Calu3 (cell line): ENCODE measurements around the gene RPA1. TPM values are rescaled to one million over a fixed set of nuclear protein-coding genes. Genes with fewer than 3 reads are reported as not detected.
A peak's percentile ranks its signal among the peaks of the same experiment; 100 is the strongest.

Source experiments
- BruUV-seq: library from RNA; stranded (reverse); fragments of 400-500 nt; replicated peaks from 2 replicates; lab custom pipeline; 2021; lab: Mats Ljungman, UMichigan
- CTCF ChIA-PET: fragments of 300-600 bp; sonication (Branson Sonifier 250); formaldehyde crosslinking; loops from one replicate; lab custom pipeline; 2022; ENCODE audit warnings: antibody characterized with exemption; lab: Charles Lee
- DNase-seq: peaks from one replicate; pipeline ENCODE4 v3.0.0; 2022
- H3K27ac Mint-ChIP-seq: one replicate; pipeline ENCODE4 v1.8.0; 2022; ENCODE audit warnings: mixed read lengths; ENCODE audit not compliant: unreplicated experiment
- H3K27me3 Mint-ChIP-seq: one replicate; pipeline ENCODE4 v1.8.0; 2022; ENCODE audit warnings: mixed read lengths; ENCODE audit not compliant: unreplicated experiment
- H3K36me3 Mint-ChIP-seq: one replicate; pipeline ENCODE4 v1.8.0; 2022; ENCODE audit warnings: mild to moderate bottlenecking, moderate library complexity, mixed read lengths; ENCODE audit not compliant: insufficient read depth, unreplicated experiment
- H3K4me1 Mint-ChIP-seq: one replicate; pipeline ENCODE4 v1.8.0; 2022; ENCODE audit warnings: mild to moderate bottlenecking, low read depth, mixed read lengths; ENCODE audit not compliant: unreplicated experiment
- H3K4me3 Mint-ChIP-seq: one replicate; pipeline ENCODE4 v1.8.0; 2022; ENCODE audit warnings: mild to moderate bottlenecking, low read depth, moderate library complexity, mixed read lengths; ENCODE audit not compliant: unreplicated experiment
- H3K9me3 Mint-ChIP-seq: one replicate; pipeline ENCODE4 v1.8.0; 2022; ENCODE audit warnings: low read depth, mixed read lengths; ENCODE audit not compliant: unreplicated experiment
- intact Hi-C: fragments of 100-400 bp; cut with micrococcal nuclease; formaldehyde crosslinking; loops from one replicate; pipeline ENCODE4 v1.10.0; 2022; ENCODE audit not compliant: unreplicated experiment
- total RNA-seq: library from RNA; stranded (reverse); gene quantifications from 2 replicates; pipeline ENCODE4 v1.2.3, GENCODE V29; 2022
- TF ChIP-seq, protein P1 (sequence below): fragments of 200-600 bp; IDR thresholded peaks from one replicate; pipeline ENCODE4 v1.8.0; 2022; ENCODE audit warnings: antibody characterized with exemption; ENCODE audit not compliant: unreplicated experiment

Gene RPA1
- total RNA-seq, 1 experiment from 2014 or later: 87.5 TPM

DNA sequence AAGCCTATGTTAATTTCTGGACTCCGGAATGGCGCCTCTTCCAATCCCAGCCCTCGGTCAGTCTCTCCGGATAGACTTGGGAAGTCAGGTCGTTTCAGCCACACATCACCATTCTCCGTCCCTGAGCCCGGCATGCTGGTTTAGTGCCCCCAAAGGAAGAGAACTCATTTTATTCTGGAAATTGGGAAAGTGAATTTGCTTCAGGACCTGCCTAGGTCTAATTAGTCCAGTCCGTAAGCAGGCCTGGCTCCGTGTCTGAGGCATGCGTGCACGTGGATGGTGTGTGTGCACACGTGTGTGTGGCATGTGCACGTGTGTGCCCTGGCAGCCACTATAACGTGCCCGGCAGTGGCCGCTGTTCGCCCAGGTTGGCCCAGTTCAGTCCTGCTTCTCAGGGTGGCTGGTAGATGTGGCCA lies 77.4 kb downstream of the RPA1 start:
- Mint-ChIP-seq H3K4me1 (no peaks in the 10 kb centered on the region), H3K27ac (no peak overlapping the region), H3K4me3 (no peak overlapping the region), H3K36me3 (no peaks in the 10 kb centered on the region), H3K9me3 (no peaks in the 10 kb centered on the region), H3K27me3 (peaks cover 37% of the 10 kb centered on the region)
- CTCF ChIA-PET: no interaction called here
- TF ChIP-seq, protein P1, sequence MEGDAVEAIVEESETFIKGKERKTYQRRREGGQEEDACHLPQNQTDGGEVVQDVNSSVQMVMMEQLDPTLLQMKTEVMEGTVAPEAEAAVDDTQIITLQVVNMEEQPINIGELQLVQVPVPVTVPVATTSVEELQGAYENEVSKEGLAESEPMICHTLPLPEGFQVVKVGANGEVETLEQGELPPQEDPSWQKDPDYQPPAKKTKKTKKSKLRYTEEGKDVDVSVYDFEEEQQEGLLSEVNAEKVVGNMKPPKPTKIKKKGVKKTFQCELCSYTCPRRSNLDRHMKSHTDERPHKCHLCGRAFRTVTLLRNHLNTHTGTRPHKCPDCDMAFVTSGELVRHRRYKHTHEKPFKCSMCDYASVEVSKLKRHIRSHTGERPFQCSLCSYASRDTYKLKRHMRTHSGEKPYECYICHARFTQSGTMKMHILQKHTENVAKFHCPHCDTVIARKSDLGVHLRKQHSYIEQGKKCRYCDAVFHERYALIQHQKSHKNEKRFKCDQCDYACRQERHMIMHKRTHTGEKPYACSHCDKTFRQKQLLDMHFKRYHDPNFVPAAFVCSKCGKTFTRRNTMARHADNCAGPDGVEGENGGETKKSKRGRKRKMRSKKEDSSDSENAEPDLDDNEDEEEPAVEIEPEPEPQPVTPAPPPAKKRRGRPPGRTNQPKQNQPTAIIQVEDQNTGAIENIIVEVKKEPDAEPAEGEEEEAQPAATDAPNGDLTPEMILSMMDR: no peak
- BruUV-seq: no TSS peak
- intact Hi-C loops: no loop called here
- no peak for DNase-seq

DNA sequence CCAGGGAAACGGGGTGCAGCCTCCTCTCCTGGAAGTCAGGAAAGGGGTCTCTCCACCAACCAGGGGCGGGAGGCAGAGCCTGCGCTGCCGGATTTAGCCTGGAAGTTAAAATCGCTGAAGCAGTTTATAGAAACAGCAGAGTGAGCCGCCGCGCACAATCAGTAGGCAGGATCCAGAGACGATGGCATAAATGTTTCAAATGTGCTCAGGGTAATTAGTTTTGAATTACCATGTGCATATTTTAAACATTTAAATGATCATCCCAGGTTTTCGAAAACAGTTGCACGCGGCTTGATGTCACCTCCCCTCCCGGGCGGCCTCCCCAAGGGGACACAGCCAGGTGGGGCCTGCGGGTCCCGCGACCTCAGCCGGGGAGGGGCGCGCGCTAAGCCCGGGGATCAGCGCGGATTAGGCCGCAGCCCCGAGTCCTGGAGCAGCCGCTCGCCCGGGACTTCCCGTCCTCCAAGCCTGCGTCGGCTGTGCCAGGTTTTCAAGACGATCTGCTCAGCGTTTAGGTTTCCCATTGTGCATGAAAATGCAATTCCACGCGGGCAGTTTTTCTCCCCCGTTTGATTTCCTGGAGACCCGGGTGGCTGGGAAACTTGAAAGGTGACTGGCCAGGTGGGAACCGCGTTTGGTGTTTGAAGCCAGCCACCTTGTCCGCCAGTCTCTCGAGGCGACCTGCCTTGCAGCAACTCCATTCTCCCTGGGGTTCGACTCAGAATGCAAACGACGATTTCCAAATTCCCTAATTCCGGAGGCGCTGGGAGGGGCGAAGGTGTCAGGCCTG lies 78.3 kb downstream of the RPA1 start:
- H3K36me3 Mint-ChIP-seq: no peaks in the 10 kb centered on the region
- CTCF ChIA-PET: interaction anchor here (0.6 to 4.6 kb wide), 8 partner anchors 12 to 336 kb away, joined by 3 to 69 read pairs (median 3); partner anchors contain the start of genes DPH1, HIC1, OVCA2 and RTN4RL1
- TF ChIP-seq, protein P1: no peak
- no TSS peak for BruUV-seq
- no peak for DNase-seq
- no peaks in the 10 kb centered on the region for H3K4me1 Mint-ChIP-seq
- no peaks in the 10 kb centered on the region for H3K9me3 Mint-ChIP-seq
- peaks cover 37% of the 10 kb centered on the region for H3K27me3 Mint-ChIP-seq
- H3K4me3 Mint-ChIP-seq: no peak overlapping the region
- H3K27ac Mint-ChIP-seq: no peak overlapping the region
- intact Hi-C loops: no loop called here

DNA sequence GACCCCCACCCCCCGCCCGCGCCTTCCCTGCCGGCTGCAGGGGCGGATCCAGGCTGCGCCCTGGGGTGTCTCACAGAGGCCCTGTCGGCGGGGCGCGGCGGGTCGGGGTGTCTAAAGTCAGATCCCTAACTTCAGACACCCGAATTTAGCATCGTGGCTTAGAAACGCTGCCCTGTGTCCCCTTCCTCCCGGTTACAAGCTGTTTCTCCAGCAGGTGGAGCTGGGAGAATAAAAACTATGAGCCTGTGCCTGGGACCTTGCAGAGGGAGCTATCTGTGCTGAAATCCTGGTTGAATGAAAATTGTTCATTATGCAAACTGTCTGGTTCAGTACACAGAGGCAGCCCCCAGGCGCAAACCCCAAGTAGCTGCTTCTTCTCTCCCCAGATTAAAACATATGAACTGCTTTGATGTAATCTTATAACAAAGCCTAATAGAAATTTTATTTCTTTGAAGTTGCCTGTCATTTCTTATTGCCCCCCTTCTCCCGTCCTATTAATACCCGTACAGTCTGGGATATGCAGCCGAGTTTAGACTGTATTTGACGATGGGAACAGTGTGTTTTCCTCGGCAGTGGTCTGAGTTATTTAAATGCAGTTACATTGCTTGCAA lies 79.0 kb downstream of the RPA1 start:
- Mint-ChIP-seq H3K4me3 (no peak overlapping the region), H3K9me3 (no peaks in the 10 kb centered on the region), H3K27me3 (peaks cover 43% of the 10 kb centered on the region), H3K4me1 (no peaks in the 10 kb centered on the region), H3K36me3 (no peaks in the 10 kb centered on the region), H3K27ac (no peak overlapping the region)
- DNase-seq: peak; percentile 64
- CTCF ChIA-PET: interaction anchor here (0.6 to 4.6 kb wide), 10 partner anchors 11 to 336 kb away, joined by 3 to 69 read pairs (median 3); partner anchors contain the start of genes DPH1, HIC1, OVCA2 and RTN4RL1
- BruUV-seq: no TSS peak
- TF ChIP-seq, protein P1: peak; percentile 48
- intact Hi-C loops: loop anchor here (1.0 kb wide), 1 partner anchor 117 kb away; no protein-coding TSS in a partner anchor

DNA sequence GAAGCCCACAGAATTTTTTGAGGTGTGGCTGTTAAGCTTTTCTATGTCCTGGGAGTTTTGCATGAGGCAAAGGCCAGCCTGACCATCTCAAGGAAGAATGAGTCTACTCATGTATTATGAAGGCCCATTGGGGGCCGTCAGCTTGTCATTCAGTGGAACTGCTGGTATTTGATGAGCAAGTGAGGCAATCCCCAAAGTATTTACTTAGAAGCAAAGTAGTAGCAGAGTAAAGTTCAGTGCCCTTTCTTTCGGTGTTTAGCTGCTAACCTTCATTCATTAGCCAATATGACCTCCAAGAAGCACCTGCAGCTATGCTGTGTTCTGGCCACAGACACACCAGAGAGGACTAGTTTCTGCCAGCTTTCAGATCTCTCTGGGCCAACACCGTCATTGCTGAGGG lies 80.2 kb downstream of the RPA1 start:
- H3K27ac Mint-ChIP-seq: no peak overlapping the region
- H3K9me3 Mint-ChIP-seq: no peaks in the 10 kb centered on the region
- intact Hi-C loops: loop anchor here (1.0 kb wide), 1 partner anchor 116 kb away; no protein-coding TSS in a partner anchor
- H3K4me1 Mint-ChIP-seq: no peaks in the 10 kb centered on the region
- TF ChIP-seq, protein P1: no peak
- BruUV-seq: no TSS peak
- peaks cover 48% of the 10 kb centered on the region for H3K27me3 Mint-ChIP-seq
- H3K36me3 Mint-ChIP-seq: no peaks in the 10 kb centered on the region
- CTCF ChIA-PET: interaction anchor here (0.5 to 4.6 kb wide), 3 partner anchors 30 to 115 kb away, joined by 3 to 69 read pairs (median 7); partner anchors contain the start of gene RTN4RL1
- H3K4me3 Mint-ChIP-seq: no peak overlapping the region
- DNase-seq: no peak
